ENCODE measurements around the gene ULK4. TPM values are rescaled to one million over a fixed set of nuclear protein-coding genes. Genes with fewer than 3 reads are reported as not detected.

Gene ULK4
- total RNA-seq, 1 donor from 2014 or later, result 18.6 TPM

- TF ChIP-seq, protein P1, sequence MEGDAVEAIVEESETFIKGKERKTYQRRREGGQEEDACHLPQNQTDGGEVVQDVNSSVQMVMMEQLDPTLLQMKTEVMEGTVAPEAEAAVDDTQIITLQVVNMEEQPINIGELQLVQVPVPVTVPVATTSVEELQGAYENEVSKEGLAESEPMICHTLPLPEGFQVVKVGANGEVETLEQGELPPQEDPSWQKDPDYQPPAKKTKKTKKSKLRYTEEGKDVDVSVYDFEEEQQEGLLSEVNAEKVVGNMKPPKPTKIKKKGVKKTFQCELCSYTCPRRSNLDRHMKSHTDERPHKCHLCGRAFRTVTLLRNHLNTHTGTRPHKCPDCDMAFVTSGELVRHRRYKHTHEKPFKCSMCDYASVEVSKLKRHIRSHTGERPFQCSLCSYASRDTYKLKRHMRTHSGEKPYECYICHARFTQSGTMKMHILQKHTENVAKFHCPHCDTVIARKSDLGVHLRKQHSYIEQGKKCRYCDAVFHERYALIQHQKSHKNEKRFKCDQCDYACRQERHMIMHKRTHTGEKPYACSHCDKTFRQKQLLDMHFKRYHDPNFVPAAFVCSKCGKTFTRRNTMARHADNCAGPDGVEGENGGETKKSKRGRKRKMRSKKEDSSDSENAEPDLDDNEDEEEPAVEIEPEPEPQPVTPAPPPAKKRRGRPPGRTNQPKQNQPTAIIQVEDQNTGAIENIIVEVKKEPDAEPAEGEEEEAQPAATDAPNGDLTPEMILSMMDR (IDR thresholded peaks at IDR 0.05), result no peak
- ChIA-PET CTCF (no interaction called here), POLR2A (no interaction called here)
- intact Hi-C loops (cut with micrococcal nuclease), result no loop called here
- no peak for ATAC-seq (ENCODE audit: low read depth)
- H3K36me3 Mint-ChIP-seq (ENCODE audit: low read depth), result no peaks in the 10 kb centered on the region
- no peak overlapping the region for H3K4me3 Mint-ChIP-seq
- DNase-seq, result no peak
- no peaks in the 10 kb centered on the region for H3K9me3 Mint-ChIP-seq
- H3K27me3 Mint-ChIP-seq, result no peaks in the 10 kb centered on the region
- H3K27ac Mint-ChIP-seq, result no peak overlapping the region
- H3K4me1 Mint-ChIP-seq, result peaks cover 3% of the 10 kb centered on the region
These were observed 353.6 kb downstream of the ULK4 start for GRCh38 chr3:41608347-41608746.

DNA sequence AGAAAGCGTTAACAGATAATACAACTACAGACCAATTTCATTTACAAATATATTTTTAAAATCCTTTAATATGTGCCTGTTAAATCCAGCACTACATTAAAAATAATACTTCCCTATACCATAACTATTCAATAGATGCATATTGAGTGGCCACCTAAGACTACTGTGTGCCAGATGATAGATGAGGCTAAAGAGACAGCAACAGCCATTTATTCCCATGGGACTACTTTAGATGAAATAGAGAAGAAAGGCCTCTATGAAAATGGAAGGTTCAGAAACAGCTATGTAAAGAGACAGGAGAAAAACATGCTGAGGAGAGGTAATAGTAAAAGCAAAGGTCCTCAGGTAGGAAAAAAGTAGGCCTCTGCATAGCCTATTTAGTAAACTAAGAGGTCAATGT lies 358.1 kb downstream of the ULK4 start:
- ATAC-seq (ENCODE audit: low read depth) (no peak), DNase-seq (no peak)
- POLR2A ChIA-PET, result no interaction called here
- TF ChIP-seq, protein P1 (IDR thresholded peaks at IDR 0.05), result no peak
- H3K4me1 Mint-ChIP-seq, result peaks cover 3% of the 10 kb centered on the region
- no peak overlapping the region for H3K27ac Mint-ChIP-seq
- no peaks in the 10 kb centered on the region for H3K27me3 Mint-ChIP-seq
- H3K36me3 Mint-ChIP-seq (ENCODE audit: low read depth), result no peaks in the 10 kb centered on the region
- CTCF ChIA-PET, result no interaction called here
- intact Hi-C loops (cut with micrococcal nuclease), result no loop called here
- H3K4me3 Mint-ChIP-seq, result no peak overlapping the region
- H3K9me3 Mint-ChIP-seq, result no peaks in the 10 kb centered on the region

DNA sequence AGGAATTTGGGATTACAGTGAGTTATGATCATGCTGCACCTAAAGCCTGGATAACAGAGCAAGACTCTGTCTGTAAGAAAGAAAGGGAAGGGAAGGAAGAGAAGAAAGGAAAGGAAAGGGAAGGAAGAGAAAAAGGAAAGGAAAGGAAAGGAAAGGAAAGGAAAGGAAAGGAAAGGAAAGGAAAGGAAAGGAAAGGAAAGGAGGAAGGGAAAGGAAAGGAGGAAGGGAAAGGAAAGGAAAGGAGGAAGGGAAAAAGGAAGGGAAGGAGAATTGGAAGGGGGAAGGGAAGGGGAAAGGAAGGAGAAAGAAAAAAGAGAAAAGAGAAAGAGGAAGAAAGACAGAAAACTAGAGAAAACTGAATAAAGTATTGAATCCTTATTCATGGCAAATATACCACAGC lies 359.8 kb downstream of the ULK4 start:
- intact Hi-C loops (cut with micrococcal nuclease), result no loop called here
- Mint-ChIP-seq H3K9me3 (no peaks in the 10 kb centered on the region), H3K4me1 (peaks cover 9% of the 10 kb centered on the region), H3K4me3 (no peak overlapping the region), H3K27ac (no peak overlapping the region), H3K36me3 (ENCODE audit: low read depth) (no peaks in the 10 kb centered on the region), H3K27me3 (no peaks in the 10 kb centered on the region)
- POLR2A ChIA-PET, result no interaction called here
- no peak for DNase-seq
- TF ChIP-seq, protein P1 (IDR thresholded peaks at IDR 0.05), result no peak
- CTCF ChIA-PET, result no interaction called here
- no peak for ATAC-seq (ENCODE audit: low read depth)

DNA sequence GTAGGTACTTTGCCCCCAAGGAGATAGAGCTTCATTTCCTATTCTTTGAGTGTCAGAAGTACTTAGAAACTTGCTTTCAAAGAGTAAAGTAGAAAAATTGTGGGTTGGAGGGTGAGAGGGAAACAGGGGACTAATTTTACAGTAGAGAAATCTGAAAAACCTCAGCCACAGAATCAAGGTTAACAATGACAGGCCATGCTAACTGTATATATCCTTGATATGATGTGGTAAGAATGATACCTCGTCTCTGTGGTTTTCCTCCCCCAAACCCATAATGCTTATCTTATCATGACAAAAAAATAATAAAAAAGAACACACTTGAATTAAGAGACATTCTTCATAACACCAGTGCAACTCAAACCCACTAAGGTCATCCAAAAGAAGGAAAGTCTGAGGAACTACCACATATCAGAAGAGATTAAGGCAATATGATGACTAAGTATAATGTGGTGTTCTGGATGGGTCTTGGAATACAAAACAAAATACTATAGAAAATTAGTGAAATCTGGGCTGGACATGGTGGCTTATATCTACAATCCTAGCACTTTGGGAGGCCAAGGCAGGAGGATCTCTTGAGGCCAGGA lies 360.4 kb downstream of the ULK4 start:
- Mint-ChIP-seq H3K27me3 (no peaks in the 10 kb centered on the region), H3K27ac (no peak overlapping the region), H3K4me3 (no peak overlapping the region), H3K4me1 (peaks cover 9% of the 10 kb centered on the region), H3K9me3 (no peaks in the 10 kb centered on the region), H3K36me3 (ENCODE audit: low read depth) (no peaks in the 10 kb centered on the region)
- TF ChIP-seq, protein P1 (IDR thresholded peaks at IDR 0.05), result no peak
- ChIA-PET CTCF (no interaction called here), POLR2A (no interaction called here)
- DNase-seq (no peak), ATAC-seq (ENCODE audit: low read depth) (no peak)
- intact Hi-C loops (cut with micrococcal nuclease), result no loop called here

GRCh38 chr3:41600616-41601015 lies 361.3 kb downstream of the ULK4 start:
- DNase-seq (no peak), ATAC-seq (ENCODE audit: low read depth) (no peak)
- ChIA-PET CTCF (no interaction called here), POLR2A (no interaction called here)
- TF ChIP-seq, protein P1 (IDR thresholded peaks at IDR 0.05), result no peak
- H3K27ac Mint-ChIP-seq, result no peak overlapping the region
- intact Hi-C loops (cut with micrococcal nuclease), result no loop called here
- no peak overlapping the region for H3K4me3 Mint-ChIP-seq
- peaks cover 9% of the 10 kb centered on the region for H3K4me1 Mint-ChIP-seq
- H3K36me3 Mint-ChIP-seq (ENCODE audit: low read depth), result no peaks in the 10 kb centered on the region
- no peaks in the 10 kb centered on the region for H3K27me3 Mint-ChIP-seq
- H3K9me3 Mint-ChIP-seq, result no peaks in the 10 kb centered on the region
